ENCODE results near the gene LRRN2.

DNA sequence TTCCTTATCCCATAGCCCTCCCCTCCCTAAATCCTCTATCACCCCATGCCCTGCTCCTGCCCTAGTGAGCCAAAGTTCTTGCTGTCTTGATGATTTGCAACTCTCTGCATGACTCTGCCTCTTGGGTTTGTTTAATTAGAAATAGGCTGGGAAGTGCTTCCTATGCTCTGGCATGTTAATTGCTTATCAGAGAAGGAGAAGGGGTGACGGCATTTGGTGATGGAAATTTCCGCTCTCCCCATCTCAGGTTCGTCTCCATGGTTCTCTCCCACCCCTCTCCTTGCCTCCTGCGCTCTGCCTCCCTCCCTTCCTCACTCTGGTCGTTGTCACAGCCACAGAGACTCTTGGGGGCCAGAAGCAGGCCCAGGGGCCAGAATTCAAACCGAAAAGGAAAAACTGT lies 68.9 kb downstream of the LRRN2 start:
- TF ChIP-seq SUZ12 (IDR thresholded peaks at IDR 0.05; ENCODE audit: extremely low read depth, insufficient read depth, insufficient read length) (no peak), YY1 (IDR thresholded peaks at IDR 0.05; ENCODE audit: insufficient read depth, insufficient read length) (no peak)

All from NT2/D1 (cell line).